Natural killer cell (primary cell): Measurements from ENCODE around the gene PPDPF. TPM values are rescaled to one million over a fixed set of nuclear protein-coding genes. Genes with fewer than 3 reads are reported as not detected.

Experiments
- ATAC-seq, 3 donors: fragments of 150-1000 bp in 2 of 3; fragments of 200-7000 bp in 1 of 3; cut with Tn5 transposase; 1 replicate in 1 of 3; 2 replicates in 2 of 3; pipeline ENCODE4 v1.10.0; 2021; ENCODE audit warnings: mild to moderate bottlenecking in 2 of 3, moderate library complexity in 2 of 3
- DNase-seq, 2 donors: peaks; one replicate each; pipeline versions ENCODE4 v3.0.0 to v3.0.0-alpha.2; 2013 to 2021; ENCODE audit warnings: mixed read lengths in 1 of 2
- H3K27ac ChIP-seq: one replicate; pipeline ENCODE4 v1.5.1; 2013; ENCODE audit warnings: mild to moderate bottlenecking, low read length
- H3K27me3 ChIP-seq: one replicate; pipeline ENCODE4 v1.6.1; 2013; ENCODE audit warnings: low read length; ENCODE audit not compliant: control insufficient read depth, insufficient read depth
- H3K36me3 ChIP-seq: one replicate; pipeline ENCODE4 v1.6.1; 2013; ENCODE audit warnings: low read length; ENCODE audit not compliant: control insufficient read depth, insufficient read depth
- H3K4me1 ChIP-seq: one replicate; pipeline ENCODE4 v1.6.1; 2013; ENCODE audit warnings: low read length; ENCODE audit not compliant: control insufficient read depth, insufficient read depth
- H3K4me3 ChIP-seq: one replicate; pipeline ENCODE4 v1.5.1; 2013; ENCODE audit warnings: low read length
- H3K9me3 ChIP-seq: one replicate; pipeline ENCODE4 v1.6.1; 2013; ENCODE audit warnings: low read length; ENCODE audit not compliant: control insufficient read depth, insufficient read depth
- H3K27ac Mint-ChIP-seq, 2 donors: one replicate each; pipeline ENCODE4 v1.8.0; 2022; ENCODE audit warnings: mild to moderate bottlenecking in 2 of 2, mixed read lengths in 2 of 2, moderate library complexity in 1 of 2
- H3K27me3 Mint-ChIP-seq, 2 donors: one replicate each; pipeline ENCODE4 v1.8.0; 2022; ENCODE audit warnings: low read depth in 2 of 2, mixed read lengths in 2 of 2
- H3K36me3 Mint-ChIP-seq: one replicate; pipeline ENCODE4 v1.8.0; 2022; ENCODE audit warnings: mixed read lengths
- H3K4me1 Mint-ChIP-seq, 2 donors: one replicate each; pipeline ENCODE4 v1.8.0; 2022; ENCODE audit warnings: mixed read lengths in 2 of 2
- H3K4me3 Mint-ChIP-seq: one replicate; pipeline ENCODE4 v1.8.0; 2022; ENCODE audit warnings: mild to moderate bottlenecking, moderate library complexity, mixed read lengths
- H3K9me3 Mint-ChIP-seq, 2 donors: one replicate each; pipeline ENCODE4 v1.8.0; 2022; ENCODE audit warnings: mixed read lengths in 2 of 2
- WGBS: methylation state at CpG from one replicate; pipeline ENCODE4 v1.1.7; 2013; ENCODE audit warnings: missing lambda C conversion rate; ENCODE audit not compliant: insufficient coverage; 5-methylcytosine and 5-hydroxymethylcytosine counted together
- intact Hi-C: fragments of 100-400 bp; cut with micrococcal nuclease; formaldehyde crosslinking; loops from one replicate; pipeline ENCODE4 v1.14.2; 2022
- total RNA-seq, 4 donors: library from RNA; stranded (reverse); fragments of 120-200 nt in 1 of 4; gene quantifications; one replicate each; pipeline versions ENCODE4 v1.2.3 to v1.2.4, GENCODE V29; 2013 to 2022
- TF ChIP-seq, protein P1 (sequence below): fragments of 200-600 bp; IDR thresholded peaks from one replicate; pipeline ENCODE4 v1.8.0; 2022; ENCODE audit warnings: antibody characterized with exemption

Gene PPDPF
- total RNA-seq, 3 donors from 2014 or later (not counting 1 experiment from before 2014, with no cell fraction given): 95.5 to 197 (median 159) TPM

DNA sequence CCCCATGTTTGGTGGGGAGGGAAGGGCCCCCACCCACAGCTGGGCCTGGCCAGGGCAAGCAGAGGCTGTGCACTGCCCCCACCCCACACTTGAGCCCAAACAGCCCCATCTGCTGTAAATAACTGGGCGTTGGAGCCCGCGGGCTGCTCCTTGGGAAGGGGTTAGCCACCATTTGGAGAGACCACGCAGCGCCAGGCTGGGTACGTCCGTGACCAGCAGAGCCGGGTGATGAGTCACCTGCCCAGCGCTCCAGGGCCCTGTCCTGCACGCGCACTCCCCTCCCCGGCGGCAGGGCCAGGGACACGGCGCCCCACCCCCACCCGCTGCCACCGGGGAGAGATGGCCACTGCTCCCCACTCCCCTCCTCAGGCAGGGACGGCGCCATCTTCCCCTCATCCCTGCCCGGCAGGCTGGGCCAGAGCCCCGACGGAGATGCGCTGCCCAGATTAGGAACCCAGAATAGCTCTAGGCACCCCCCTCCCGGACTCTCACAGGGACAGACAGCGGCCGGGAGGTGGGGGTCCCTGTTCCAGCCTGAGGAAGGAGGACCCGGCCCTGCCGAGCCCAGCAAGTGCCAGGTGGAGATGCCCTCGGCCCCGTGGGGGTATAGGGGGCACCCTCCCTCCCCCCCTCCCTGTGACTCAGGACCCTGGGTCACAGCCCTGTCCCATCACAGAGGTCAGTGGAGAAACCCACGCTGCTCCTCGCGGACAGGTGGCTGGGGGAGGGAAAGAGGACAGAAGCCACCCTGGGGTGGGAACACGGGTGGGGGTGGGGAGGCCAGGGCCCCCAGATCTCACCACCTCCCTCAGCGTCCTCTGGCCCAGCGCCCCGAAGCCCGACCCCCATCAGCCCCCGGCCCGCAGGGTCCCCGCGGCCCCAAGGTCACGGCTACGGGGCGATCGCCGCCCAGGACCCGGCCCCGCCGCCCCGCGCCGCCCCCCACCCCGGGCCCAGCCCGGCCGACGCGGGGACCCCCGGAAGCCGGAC lies 22.3 kb upstream of the PPDPF start:
- Mint-ChIP-seq H3K4me3 (peak overlapping the region; percentile 55), H3K4me1 (no peaks in the 10 kb centered on the region), H3K36me3 (no peaks in the 10 kb centered on the region), H3K9me3 (no peaks in the 10 kb centered on the region), H3K27me3 (peaks cover 0 to 2% of the 10 kb centered on the region in 2 donors), H3K27ac (no peak overlapping the region)
- ATAC-seq (no peak), DNase-seq (no peak)
- 9% methylated on average over 57 of the region's 60 CpGs for WGBS
- no peaks in the 10 kb centered on the region for H3K36me3 ChIP-seq
- no peaks in the 10 kb centered on the region for H3K9me3 ChIP-seq
- no peak overlapping the region for H3K27ac ChIP-seq
- peaks cover 37% of the 10 kb centered on the region for H3K27me3 ChIP-seq
- TF ChIP-seq, protein P1, sequence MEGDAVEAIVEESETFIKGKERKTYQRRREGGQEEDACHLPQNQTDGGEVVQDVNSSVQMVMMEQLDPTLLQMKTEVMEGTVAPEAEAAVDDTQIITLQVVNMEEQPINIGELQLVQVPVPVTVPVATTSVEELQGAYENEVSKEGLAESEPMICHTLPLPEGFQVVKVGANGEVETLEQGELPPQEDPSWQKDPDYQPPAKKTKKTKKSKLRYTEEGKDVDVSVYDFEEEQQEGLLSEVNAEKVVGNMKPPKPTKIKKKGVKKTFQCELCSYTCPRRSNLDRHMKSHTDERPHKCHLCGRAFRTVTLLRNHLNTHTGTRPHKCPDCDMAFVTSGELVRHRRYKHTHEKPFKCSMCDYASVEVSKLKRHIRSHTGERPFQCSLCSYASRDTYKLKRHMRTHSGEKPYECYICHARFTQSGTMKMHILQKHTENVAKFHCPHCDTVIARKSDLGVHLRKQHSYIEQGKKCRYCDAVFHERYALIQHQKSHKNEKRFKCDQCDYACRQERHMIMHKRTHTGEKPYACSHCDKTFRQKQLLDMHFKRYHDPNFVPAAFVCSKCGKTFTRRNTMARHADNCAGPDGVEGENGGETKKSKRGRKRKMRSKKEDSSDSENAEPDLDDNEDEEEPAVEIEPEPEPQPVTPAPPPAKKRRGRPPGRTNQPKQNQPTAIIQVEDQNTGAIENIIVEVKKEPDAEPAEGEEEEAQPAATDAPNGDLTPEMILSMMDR: no peak
- no peak overlapping the region for H3K4me3 ChIP-seq
- intact Hi-C loops: loop anchor here (5.0 kb wide), 1 partner anchor 474 kb away; no protein-coding TSS in a partner anchor
- peaks cover 25% of the 10 kb centered on the region for H3K4me1 ChIP-seq

DNA sequence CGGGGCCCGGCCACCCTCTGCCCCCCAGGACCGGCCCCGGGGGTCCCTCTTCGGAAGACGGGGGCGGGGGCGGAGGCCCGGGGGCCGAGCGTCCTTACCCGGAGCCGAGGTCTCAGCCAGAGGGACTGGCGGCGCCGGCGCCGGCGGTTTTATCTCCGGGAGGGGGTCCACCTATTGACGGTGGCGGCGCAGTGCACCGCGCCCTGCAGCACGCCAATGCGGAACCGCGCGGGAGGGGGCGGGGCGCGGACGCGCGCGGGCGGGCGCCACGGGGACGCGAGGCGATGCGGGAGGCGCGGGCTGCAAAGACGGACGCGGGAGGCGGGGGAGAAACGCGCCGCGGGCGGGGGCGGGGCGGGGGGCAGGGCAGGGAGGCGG lies 21.6 kb upstream of the PPDPF start, which contains the start of gene EEF1A2:
Gene EEF1A2, minus strand, starts transcription at position 124 of the 378 bp plus-strand sequence. CDS start 1,320 bp downstream, outside the sequence.
- peak within 1 kb of the TSS; percentile 55 for H3K4me3 Mint-ChIP-seq

DNA sequence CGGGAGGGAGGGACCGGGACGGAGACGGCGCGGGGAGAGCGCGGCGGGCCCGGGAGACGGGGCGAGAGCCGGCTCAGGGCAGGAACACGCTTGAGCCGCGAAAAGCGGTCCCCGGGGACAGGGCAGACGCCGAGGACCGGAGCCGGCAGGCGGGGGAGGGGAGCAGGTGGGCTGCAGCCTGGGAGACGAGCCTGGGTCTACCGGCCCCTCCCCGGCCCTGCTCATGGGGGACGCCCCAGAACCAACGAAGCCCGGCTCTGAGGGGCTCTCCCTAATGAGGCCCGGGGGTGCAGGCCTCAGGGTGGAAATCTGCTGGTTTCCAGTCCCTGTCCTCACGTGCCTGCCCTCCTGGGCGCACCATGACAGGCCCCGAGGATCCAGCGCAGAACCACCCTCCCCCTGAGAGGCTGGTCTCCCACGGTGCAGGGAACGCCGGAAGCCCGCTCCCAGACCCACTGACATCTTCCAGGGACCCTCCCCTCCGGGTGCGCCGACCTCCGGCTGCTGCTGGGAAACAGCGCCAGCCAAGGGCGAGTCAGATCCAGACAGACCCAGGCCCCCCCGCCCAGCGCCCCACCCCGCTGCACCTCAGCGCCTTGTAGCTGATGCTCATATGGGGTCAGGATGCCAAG lies 21.1 kb upstream of the PPDPF start:
- Histone ChIP-seq H3K27me3 (peaks cover 37% of the 10 kb centered on the region), H3K36me3 (no peaks in the 10 kb centered on the region), H3K4me1 (peaks cover 25% of the 10 kb centered on the region), H3K4me3 (no peak overlapping the region), H3K27ac (no peak overlapping the region), H3K9me3 (no peaks in the 10 kb centered on the region)
- peaks cover 0 to 2% of the 10 kb centered on the region in 2 donors for H3K27me3 Mint-ChIP-seq
- H3K36me3 Mint-ChIP-seq: no peaks in the 10 kb centered on the region
- 13% methylated on average over 48 of the region's 48 CpGs for WGBS
- no peaks in the 10 kb centered on the region for H3K9me3 Mint-ChIP-seq
- no peak for DNase-seq
- peak in 1 of 3 donors; percentile 21 for ATAC-seq
- no peaks in the 10 kb centered on the region for H3K4me1 Mint-ChIP-seq
- TF ChIP-seq, protein P1: no peak
- H3K4me3 Mint-ChIP-seq: no peak overlapping the region
- intact Hi-C loops: loop anchor here (5.0 kb wide), 1 partner anchor 473 kb away; no protein-coding TSS in a partner anchor
- no peak overlapping the region for H3K27ac Mint-ChIP-seq

More for the DNA sequence above, 21.6 kb upstream of the PPDPF start, which contains the start of gene EEF1A2:
- DNase-seq (peak in 1 of 2 donors; percentile 82), ATAC-seq (peak; percentile 70 to 76 (median 73))
- H3K27ac Mint-ChIP-seq: no peak within 1 kb of the TSS
- no peaks in the 10 kb centered on the region for H3K4me1 Mint-ChIP-seq
- TF ChIP-seq, protein P1: peak; percentile 14
- WGBS: under 1% methylated on average over 58 of the region's 58 CpGs
- no peaks in the 10 kb centered on the region for H3K36me3 Mint-ChIP-seq
- H3K4me1 ChIP-seq: peaks cover 25% of the 10 kb centered on the region
- peaks cover 37% of the 10 kb centered on the region for H3K27me3 ChIP-seq
- no peaks in the 10 kb centered on the region for H3K36me3 ChIP-seq
- peaks cover 0 to 2% of the 10 kb centered on the region in 2 donors for H3K27me3 Mint-ChIP-seq
- H3K9me3 ChIP-seq: no peaks in the 10 kb centered on the region
- no peak within 1 kb of the TSS for H3K27ac ChIP-seq
- H3K9me3 Mint-ChIP-seq: no peaks in the 10 kb centered on the region
- intact Hi-C loops: loop anchor here (5.0 kb wide), 1 partner anchor 473 kb away; no protein-coding TSS in a partner anchor
- H3K4me3 ChIP-seq: no peak within 1 kb of the TSS
